ENCODE results near the gene ZNF485. TPM values are rescaled to one million over a fixed set of nuclear protein-coding genes. Genes with fewer than 3 reads are reported as not detected.
"Not testable (repeated sequence)": the region's sequence is repeated elsewhere in the genome, so short reads cannot be mapped to it uniquely, and the experiment has no call there.

The ZNF485 gene
- polyA plus RNA-seq, 1 donor: 5.5 TPM

DNA sequence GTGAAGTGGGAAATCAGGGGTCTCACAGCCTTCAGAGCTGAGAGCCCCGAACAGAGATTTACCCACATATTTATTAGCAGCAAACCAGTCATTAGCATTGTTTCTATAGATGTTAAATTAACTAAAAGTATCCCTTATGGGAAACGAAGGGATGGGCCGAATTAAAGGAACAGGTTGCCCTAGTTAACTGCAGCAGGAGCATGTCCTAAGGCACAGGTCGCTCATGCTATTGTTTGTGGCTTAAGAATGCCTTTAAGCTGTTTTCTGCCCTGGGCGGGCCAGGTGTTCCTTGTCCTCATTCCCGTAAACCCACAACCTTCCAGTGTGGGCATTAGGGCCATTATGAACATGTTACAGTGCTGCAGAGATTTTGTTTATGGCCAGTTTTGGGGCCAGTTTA is 4.7 kb upstream of the ZNF485 start:
- not testable (repeated sequence) for DNase-seq

- DNase-seq: no peak
Measured at GRCh38 chr10:43605850-43606322, 352 bp upstream of the ZNF485 start.

- no peak for DNase-seq
Measured at GRCh38 chr10:43607199-43607573, 948 bp downstream of the ZNF485 start.

DNA sequence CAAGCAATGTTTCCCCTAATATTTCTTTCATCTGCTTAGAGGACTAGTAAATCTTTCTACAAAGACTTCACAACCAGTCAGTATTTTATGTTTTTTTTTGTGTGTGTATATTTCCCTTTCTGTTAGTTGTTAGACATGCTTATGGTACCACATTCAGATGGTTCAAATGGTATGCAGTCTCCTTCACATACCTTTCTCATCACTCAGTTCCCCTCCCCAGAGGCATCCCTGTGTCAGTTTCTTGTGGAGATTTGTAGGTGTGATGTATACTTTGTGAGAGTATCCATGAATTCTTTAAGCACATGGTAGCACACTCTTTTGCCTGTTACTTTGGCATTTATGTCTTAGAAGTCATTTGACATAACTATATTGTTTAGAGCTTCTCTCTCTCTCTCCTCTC is 4.4 kb downstream of the ZNF485 start:
- no peak for DNase-seq

- DNase-seq: no peak
Measured at GRCh38 chr10:43616697-43617370, 10.6 kb downstream of the ZNF485 start.

DNA sequence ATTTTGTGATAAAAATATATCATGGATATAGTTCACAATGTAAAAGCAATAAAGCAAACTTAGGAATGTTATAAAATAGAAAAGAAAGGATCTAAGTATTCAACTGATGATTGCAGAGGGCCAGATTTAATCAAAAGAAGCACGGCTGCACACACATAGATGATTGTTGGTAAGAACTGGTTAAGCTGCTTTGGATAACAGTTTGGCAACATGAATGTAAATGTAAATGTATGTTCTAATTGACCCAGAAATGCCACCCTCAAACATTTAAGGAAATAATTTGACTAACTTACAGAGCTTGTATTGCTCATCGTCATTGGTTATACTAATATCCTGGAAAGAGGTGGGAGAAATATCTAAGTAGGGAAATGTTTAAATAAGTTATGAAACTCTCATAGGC is 13.1 kb downstream of the ZNF485 start:
- no peak for DNase-seq

DNA sequence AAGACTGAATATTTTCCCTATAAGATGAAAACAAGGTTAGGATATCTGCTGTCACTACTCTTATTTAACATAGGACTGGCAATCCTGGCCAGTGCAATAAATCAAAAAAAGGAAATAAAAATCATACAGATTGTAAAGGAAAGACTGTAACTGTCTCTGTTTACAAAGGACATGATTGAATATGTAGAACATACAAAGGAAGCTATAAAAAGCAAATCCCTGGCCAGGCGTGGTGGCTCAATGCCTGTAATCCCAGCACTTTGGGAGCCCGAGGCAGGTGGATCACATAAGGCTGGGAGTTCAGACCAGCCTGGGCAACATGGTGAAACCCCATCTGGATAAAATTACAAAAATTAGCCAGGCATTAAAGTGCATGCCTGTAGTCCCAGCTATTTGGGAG is 15.8 kb downstream of the ZNF485 start:
- DNase-seq: no peak

- DNase-seq: peak; percentile 8
Measured at GRCh38 chr10:43623351-43623750, 17.1 kb downstream of the ZNF485 start.

GRCh38 chr10:43627942-43628341 is 21.7 kb downstream of the ZNF485 start:
- no peak for DNase-seq

- no peak for DNase-seq
Measured at GRCh38 chr10:43628956-43629355, 22.7 kb downstream of the ZNF485 start.

DNA sequence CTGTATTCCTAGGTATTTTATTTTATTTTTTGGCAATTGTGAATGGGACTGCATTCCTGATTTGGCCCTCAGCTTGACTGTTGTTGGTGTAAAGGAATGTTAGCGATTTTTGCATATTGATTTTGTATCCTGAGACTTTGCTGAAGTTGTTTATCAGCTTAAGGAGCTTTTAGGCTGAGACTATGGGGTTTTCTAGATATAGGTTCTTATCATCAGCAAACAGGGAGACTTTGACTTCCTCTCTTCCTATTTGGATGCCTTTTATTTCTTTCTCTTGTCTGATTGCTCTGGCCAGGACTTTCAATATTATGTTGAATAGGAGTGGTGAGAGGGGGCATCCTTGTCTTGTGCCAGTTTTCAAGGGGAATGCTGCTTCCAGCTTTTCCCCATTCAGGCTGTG is 29.6 kb downstream of the ZNF485 start:
- DNase-seq: not testable (repeated sequence)

DNA sequence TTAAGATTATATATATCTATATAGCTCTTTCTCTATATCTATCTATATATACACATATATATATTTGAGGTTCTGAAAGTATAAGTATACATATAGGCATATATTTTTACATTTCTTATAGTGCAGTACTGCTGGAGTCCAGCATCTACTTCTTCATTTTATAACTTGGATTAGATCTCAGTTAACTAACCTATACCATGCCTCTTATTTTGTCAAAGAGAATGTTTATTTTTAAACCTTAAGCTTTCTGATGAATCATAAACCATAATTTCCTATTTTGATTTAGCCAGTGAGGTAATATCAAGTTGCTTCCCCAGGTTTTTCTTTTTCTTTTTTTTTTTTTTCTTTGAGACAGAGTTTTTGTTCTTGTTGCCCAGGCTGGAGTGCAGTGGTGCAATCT is 34.4 kb downstream of the ZNF485 start:
- no peak for DNase-seq

DNA sequence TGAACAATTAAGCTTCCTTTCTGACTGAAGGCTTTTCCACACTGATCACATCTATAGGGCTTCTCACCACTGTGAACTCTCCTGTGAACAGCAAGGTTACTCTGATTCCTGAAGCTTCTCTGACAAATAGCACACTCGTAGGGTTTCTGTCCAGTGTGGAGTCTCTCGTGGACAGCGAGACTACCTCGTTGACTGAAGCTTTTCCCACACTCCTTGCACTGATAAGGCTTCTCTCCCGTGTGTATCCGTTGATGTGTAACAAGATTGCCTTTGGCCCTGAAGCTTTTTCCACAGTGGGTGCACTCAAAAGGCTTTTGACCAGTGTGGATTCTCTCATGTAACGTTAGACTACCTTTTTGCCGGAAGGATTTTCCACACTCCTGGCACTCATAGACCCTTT is 38.0 kb downstream of the ZNF485 start:
- DNase-seq: no peak

DNA sequence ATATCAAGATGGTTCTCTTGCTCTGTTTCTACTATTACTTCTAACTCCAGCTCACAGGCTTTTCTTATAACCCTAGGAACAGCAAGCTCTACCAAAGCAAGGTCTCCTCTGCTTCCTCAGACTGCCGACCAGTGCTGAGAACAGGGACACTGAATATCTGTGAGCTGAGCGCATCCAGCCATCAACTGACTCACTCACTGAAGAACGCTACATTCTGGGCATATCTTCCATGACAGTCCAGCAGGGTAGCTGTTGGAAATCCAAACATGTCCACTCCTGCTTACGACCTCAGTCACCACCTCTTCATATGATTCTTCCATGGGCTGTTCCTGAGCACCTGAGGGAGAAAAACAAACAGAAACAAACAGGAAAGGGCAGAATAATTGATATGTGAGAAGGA is 39.6 kb downstream of the ZNF485 start:
- no peak for DNase-seq

DNA sequence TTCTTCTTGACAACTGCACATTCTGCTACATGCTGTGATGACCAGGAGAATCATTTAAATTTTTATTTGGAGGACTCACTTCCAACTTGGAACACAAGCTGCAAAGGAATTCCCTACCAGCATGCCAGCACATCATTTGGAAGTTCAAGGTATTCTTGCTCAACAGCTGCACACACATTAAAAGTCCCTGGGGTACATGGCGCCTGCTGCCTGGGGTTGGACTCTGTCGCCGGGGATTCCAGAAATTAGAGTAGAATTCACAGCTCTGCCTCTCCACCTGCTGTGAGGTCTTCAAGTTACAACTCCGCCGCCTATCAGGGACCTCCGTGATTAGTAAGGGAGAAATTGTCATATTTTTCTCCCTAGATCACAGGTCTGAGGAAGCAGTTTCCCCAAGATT is 41.3 kb downstream of the ZNF485 start:
- DNase-seq: no peak

DNA sequence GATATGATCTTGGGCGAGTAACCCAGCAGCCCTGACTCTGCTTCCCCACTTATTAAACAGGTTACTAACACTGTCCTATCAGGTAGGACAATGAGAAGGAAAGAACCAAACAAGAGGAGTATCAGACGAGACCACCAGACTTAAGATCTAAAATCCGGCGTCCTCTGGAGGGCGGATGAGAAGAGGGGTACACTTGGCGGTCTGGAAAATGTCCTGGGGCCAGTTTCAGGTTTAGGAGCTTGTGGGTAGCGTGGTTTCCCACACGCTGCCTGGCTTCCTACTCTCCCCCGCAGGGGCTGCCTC is 41.8 kb downstream of the ZNF485 start:
- DNase-seq: no peak

DNA sequence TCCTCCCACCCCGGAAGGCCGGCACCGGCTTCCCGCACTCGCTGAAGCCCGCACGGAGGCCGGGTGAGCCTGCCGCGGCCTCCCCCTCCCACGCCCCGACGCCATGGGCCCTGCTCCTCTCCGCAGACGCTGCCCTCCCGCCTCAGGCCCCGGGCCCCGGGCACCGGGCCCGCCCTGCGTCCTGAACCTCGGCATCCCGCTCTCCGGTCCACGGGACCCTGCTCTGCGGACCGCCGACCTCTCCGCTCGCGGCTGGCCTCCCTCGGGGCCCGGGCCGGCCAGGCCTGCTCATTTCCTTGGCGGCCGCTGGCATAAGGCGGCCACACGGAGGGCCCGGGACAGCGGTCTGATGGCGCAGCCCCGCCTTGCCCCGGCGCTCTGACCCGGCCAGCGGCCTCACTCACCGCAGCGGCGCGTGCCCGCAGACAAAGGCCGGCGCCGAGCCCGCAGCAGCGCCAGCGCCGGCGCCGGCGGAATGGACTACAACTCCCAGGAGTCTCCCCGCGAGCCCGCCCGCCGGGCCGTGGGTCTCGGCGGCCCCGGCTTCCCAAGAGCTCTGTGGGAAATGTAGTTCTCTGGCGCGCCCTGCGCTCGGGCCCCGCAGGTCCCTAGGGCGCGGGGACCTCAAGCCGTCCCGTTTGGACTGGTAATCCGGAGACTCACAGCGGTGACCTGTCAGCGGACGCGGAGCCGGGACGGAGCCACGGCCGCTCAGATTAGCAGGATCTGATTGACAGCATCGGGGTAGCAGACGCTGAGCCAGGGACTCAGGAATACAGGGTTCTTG is 42.4 kb downstream of the ZNF485 start, which contains the start of gene ZNF32:
Gene ZNF32 (minus strand): TSS at position 484 of the 787 bp plus-strand sequence. CDS start 2,748 bp downstream, outside the sequence.
- DNase-seq: peak; percentile 85

DNA sequence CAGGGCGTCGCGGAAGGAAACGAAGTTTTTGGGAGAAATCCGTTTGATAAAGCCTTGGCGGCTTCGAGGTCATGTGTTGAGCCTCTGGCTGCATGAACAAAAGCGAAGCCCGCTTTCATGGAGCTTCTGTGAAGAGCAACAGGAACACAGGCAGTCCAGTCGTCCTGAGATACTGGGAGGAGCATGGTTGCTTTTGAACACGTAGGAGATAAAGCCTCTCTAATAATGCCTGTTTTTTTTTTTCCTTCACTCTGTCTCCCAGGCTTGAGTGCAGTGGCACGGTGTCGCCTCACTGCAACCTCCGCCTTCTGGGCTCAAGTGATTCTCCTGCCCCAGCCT is 42.9 kb downstream of the ZNF485 start:
- no peak for DNase-seq

- no peak for DNase-seq
Measured at GRCh38 chr10:43653746-43654145, 47.5 kb downstream of the ZNF485 start.

DNA sequence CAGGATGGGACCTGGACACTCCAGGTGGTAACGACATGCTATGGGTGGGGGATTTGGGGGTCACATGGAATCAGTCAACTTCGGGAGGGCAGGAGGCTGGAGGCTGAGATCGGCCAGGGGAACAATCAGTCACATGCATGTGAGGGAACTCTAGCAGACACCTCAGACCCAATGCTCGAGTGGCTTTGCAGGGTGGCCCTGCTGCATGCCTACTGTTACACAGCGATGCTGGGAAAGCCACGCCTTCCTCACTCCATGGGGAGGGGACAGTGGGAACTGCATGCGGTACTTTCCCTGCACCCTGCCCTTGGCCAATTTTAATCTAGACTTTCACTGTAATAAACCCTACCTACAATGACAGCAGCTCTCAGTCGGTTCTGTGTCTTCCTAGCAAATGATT is 49.1 kb downstream of the ZNF485 start:
- DNase-seq: no peak

GRCh38 chr10:43658227-43658626 is 52.0 kb downstream of the ZNF485 start:
- no peak for DNase-seq

DNA sequence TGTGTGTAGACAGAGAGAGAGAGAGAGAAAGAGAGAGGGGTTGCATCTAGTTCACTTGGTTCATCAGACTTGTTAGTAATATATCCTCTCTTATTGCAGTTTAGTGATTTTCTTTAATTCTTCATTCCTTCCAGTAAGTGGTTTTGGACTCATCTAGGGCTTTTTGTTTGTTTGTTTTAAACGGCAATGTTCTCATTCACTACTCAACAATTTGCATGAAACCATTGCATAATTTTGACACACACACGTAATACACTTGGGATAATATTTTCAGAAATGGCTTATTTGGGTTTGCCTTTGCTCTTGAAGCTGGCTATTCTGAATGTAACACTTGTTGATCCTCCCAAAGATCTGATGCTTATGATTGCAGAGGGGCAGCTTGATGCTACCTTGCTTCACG is 58.8 kb downstream of the ZNF485 start:
- DNase-seq: no peak

GRCh38 chr10:43666552-43666951 is 60.3 kb downstream of the ZNF485 start:
- DNase-seq: no peak

DNA sequence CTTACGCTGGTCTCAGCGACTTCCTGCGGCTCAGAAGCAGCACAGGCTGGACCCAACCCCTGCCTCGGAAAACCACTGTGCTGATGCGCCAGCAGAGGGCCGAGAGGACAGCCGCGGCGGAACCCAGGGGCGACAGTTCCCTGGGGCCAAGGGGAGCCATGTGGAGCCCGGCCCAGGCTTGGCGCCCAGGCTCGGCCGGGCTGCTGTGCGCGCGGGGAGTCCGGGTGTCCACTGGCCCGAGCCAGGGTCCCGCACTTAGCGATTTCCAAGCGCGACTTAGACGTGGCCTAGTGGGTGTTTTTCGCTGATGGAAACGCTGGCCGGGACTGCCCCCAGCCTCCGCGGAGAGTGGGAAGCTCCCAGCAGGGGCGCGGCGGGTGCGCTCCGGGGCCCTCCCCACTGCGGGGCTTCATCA is 61.1 kb downstream of the ZNF485 start:
- no peak for DNase-seq
